ENCODE results near the gene ABCA13.

- TF ChIP-seq CTCF (tag by site-specific recombination; IDR thresholded peaks at IDR 0.05): no peak
- TF ChIP-seq KLF9 (tag by site-specific recombination; IDR thresholded peaks at IDR 0.05; ENCODE audit: low read depth): no peak
- no peak for TF ChIP-seq ZNF677 (tag by site-specific recombination; IDR thresholded peaks at IDR 0.05)
- TF ChIP-seq ZNF549 (tag by site-specific recombination; IDR thresholded peaks at IDR 0.05): no peak
These were observed 752 bp upstream of the ABCA13 start for GRCh38 chr7:48170506-48170905.
